Activated CD8-positive, alpha-beta memory T cell treated with anti-CD3 and anti-CD28 coated beads, Interleukin-2, amount 50 U/mL, for 4 hours (primary cell): Measurements from ENCODE around the gene SDE2.
"Not testable (repeated sequence)": the region's sequence is repeated elsewhere in the genome, so short reads cannot be mapped to it uniquely, and the experiment has no call there.

Experiments
- DNase-seq: peaks from one replicate; pipeline ENCODE4 v3.0.0-alpha.2; 2020

SDE2 gene

GRCh38 chr1:225973158-225973557, 26.0 kb downstream of the SDE2 start:
- DNase-seq = no peak

DNA sequence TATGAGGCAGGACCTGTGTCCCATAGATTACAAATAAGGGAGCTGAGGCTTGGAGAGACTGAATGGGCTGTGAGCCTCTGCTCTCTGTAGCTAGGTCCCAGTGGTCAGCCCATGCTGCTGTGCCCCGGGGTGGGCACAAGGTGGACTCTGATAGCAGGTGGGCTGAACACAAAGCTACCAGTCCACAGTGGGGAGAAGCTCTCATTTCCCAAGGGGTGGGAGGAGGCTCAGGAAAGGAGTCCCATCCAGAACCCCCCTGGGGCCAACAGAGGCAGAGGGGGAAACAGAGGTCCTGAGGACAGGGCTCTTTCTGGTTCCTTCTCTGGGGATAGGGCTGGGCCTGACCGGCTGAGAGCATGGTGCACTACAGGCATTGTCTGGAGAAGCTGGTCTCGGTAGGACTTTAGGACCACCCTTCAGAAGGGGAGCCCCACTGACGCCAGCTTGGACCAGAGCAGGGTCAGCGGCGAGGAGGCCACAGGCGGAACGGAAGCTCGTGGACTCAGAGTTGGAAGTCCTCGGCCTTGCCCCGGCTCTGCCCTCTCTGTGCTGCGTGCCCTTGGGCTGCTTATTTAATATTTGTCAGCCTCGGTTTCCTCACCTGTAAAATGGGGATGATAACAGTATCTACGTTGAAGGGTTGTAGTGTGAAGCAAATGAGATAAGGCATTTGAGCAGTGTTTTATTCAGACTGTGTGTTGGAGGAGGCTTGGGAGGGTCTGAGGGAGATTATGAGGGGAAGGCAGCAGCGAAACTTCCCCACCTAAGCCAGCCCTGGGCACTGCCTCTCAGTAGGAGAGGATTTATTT, 26.6 kb downstream of the SDE2 start:
- no peak for DNase-seq

DNA sequence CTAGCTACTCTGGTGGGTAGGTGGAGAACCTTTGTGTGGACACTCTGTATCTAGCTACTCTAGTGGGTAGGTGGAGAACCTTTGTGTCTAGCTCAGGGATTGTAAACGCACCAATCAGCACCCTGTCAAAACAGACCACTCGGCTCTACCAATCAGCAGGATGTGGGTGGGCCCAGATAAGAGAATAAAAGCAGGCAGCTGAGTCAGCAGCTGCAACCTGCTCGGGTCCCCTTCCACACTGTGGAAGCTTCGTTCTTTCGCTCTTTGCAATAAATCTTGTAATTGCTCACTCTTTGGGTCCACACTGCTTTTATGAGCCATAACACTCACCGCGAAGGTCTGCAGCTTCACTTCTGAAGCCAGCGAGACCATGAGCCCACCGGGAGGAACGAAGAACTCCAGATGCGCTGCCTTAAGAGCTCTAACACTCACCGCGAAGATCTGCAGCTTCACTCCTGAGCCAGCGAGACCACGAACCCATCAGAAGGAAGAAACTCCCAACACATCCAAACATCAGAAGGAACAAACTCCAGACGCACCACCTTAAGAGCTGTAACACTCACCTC, 28.5 kb downstream of the SDE2 start:
- DNase-seq = not testable (repeated sequence)

GRCh38 chr1:225969751-225970150, 29.4 kb downstream of the SDE2 start:
- DNase-seq = not testable (repeated sequence)

DNA sequence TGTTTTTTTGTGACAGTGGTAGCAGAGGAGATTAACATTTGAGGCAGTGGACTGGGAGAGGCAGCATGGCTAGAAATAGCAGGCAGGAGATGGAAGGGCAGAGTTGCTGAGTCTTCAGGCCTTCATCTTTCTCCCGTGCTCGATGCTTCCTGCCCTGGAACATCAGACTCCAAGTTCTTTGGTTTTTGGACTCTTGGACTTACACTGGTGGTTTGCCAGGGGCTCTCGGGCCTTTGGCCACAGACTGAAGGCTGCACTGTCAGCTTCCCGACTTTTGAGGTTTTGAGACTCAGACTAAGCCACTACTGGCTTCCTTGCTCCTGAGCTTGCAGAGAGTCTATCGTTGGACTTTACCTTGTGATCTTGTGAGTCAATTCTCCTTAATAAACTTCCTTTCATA, 33.9 kb downstream of the SDE2 start:
- no peak for DNase-seq

- no peak for DNase-seq
Measured at GRCh38 chr1:225963735-225964530, 35.2 kb downstream of the SDE2 start.

DNA sequence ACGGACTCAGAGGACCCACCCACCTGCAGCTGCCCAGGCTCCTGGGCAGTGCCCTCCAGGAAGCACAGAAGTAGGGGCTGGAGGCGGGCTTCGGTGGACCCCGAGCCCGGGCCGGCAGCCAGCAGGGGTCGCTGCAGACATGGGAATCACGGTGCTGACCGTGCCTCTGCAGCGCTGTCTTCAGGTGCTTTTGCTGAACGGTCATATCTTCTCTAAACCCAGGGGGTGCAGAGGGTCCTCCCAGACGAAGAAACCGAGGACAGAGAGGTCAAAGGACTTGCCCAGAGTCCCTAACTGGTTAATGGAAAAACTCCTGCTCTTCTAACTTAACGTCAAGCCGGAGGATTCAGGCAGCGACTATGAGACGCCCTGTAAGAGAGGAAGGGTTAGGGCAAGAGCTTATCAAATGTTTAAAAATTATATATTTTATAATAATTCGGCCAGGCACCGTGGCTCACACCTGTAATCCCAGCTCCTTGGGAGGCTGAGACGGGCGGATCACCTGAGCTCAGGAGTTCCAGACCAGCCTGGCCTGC, 36.6 kb downstream of the SDE2 start:
- peak; percentile 71 for DNase-seq

GRCh38 chr1:225961659-225962439, 37.3 kb downstream of the SDE2 start:
- DNase-seq = no peak

DNA sequence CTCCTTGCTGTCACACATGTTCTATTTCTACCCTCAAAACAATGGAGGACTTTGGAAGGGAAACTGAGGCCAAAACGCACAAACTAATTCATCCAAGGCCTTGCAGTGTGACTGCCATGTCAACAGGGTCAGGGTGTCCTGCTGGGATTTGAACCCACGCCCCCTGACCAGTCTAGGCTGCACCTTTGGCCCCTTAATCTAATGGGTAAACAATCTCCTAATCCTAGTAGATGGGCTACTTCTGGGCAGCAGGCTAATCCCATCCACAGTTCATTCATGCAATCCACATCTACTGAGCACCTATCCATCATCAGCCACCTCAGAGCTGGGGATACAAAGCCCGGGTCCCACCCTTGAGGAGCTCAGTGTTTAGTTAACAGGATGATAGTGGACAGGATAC, 41.1 kb downstream of the SDE2 start:
- no peak for DNase-seq

DNA sequence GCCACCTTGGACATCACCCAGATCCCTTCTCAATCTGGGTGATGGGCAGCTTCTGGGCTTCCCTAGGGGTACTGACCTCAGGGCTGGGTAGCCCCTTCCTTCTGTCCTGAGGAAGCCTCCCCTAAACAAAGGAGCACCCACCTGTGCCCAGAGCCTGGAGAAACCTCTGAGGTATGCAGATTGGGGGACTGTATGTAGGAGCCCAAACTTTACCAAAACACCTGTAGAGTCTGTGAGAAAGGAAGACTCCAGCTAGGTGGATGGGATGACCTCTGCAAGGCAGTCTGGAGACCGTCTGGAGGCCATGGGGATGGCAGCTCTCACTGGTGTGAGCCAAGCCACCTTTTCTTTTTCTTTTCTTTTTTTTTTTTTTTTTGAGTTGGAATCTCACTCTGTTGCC, 44.4 kb downstream of the SDE2 start:
- no peak for DNase-seq

GRCh38 chr1:225953315-225953714, 45.8 kb downstream of the SDE2 start:
- no peak for DNase-seq

DNA sequence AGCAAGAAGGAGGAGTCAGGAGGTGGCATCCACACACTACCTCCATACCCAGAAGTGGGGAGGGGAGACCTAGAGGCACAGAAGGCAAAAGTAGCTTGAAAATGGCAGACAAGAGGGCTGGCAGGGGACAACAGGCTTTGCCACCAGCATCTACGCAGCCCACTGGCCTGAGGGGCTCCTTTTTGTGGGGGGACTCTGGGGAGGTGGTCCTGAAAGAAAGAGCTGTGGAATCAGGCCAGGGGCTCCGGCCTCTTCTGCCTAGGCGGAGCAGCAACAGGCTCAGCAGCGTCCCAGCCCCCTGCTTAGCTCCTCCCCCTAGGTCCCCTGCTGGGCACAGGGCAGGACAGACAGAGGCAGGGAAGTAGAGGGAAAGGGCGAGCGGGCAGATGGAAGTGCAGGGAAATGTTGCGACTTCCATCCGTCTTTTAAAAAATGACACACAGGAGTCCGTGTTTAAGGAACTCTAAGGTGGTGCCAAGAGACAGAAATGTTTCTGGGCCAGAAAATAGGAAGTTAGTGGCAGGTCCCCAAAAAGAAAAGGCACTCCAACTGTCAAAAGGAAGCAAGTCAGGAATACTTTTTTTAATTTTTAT, 48.1 kb downstream of the SDE2 start:
- DNase-seq = no peak

GRCh38 chr1:225949041-225949440, 50.1 kb downstream of the SDE2 start:
- no peak for DNase-seq

- DNase-seq = no peak
Measured at GRCh38 chr1:225946803-225947202, 52.3 kb downstream of the SDE2 start.

DNA sequence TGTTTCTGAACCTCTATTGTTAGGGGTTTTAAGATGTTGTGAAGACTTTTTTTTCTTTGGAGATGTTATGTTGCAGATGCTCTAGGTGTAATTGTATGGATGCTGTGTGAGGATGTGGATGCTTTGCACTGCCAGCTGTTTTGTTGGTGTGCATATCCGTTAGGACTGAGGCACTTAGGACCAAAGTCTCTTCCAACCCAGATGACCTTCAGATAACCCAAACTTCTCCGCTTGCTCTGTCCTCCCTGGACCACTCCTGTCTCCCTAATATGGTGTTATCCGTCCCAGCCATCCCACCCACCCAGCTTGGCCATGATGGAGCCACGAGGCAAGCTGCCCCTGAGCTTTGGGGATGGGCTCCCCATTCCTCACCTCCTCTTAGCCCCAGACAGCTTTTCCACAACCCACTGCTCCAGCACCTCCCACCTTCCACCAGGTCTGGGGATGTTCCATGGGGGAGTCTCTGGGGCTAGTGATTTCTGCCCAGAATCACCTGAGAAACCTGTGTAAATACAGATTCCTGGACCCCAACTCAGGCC, 53.0 kb downstream of the SDE2 start:
- no peak for DNase-seq

DNA sequence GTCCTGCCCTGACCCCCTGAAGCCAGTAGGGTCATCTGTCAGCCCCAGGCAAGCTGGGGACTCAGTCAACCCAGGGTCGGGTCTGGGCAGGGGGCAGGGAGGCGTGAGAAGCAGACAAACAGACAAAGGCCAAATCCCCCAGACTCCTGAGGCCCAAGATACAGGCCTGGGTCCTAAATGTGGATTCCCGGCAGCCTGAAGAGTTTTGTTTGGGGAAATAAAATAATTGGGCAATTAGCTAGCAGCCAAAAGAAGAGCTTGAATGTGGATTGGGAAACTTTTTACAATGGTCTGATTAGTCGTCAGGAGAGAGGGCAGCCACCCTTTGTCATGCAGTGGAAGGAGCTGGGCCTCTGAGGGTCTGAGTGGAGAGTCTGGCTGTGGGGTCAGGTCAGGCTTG, 53.6 kb downstream of the SDE2 start:
- DNase-seq = no peak

GRCh38 chr1:225944951-225945350, 54.2 kb downstream of the SDE2 start:
- DNase-seq = no peak

GRCh38 chr1:225944387-225944786, 54.8 kb downstream of the SDE2 start:
- no peak for DNase-seq

- DNase-seq = no peak
Measured at GRCh38 chr1:225943582-225943981, 55.6 kb downstream of the SDE2 start.

GRCh38 chr1:225942574-225942973, 56.6 kb downstream of the SDE2 start:
- no peak for DNase-seq

DNA sequence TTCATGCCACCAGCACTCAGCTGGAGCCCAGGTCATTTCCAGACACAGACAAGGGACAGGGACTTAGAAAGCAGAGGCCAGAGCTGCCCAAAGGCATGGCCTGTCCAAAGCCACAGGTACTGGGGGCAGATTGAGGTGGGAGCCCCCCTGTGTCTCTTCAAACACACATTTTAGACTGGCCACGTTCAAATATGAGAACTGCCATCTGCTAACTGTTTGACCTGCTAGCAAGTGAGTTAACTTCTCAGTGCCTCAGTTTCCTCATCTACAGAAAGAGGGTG, 57.3 kb downstream of the SDE2 start:
- DNase-seq = no peak

GRCh38 chr1:225941187-225941941, 57.8 kb downstream of the SDE2 start, which contains the start of gene LEFTY2:
LEFTY2 (minus strand) TSS chr1:225941220; CDS start chr1:225941140, 80 bp downstream.
- DNase-seq = no peak
